ENCODE results near the gene ALG8.
A peak's percentile ranks its signal among the peaks of the same experiment; 100 is the strongest.
"Not testable (repeated sequence)": the region's sequence is repeated elsewhere in the genome, so short reads cannot be mapped to it uniquely, and the experiment has no call there.

Gene ALG8

GRCh38 chr11:78099666-78100065 lies 39.8 kb downstream of the ALG8 start:
- no peak for DNase-seq

DNA sequence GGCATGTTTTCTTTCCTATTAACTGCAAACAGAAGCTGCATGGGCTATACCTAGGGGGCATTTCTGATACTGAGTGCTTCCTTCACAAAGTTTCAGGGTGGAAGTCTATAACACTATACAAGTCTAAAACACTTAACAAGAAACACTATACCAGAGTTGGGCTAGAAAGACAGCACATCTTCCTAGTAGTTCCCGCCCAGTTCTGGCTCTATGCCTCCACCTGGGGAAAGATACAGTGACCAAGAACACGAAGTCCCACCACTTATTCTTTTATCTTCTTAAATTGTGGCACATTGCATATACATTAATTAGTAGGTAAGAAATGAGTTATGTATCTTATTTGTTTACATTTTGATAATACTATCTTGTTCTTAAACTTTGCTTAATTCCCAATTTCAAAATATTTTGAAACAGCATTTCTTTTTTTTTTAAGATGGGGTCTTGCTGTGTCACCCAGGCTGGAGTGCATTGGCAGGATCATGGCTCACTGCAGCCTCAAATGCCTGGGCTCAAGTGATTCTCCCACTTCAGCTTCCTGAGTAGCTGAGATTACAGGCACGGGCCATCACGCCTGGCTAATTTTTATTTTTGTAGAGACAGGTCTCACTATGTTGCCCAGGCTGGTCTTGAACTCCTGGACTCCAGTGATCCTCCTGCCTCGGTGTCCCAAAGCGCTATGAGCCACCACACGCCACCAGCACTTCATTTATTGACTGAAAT lies 41.6 kb downstream of the ALG8 start:
- DNase-seq: no peak

DNA sequence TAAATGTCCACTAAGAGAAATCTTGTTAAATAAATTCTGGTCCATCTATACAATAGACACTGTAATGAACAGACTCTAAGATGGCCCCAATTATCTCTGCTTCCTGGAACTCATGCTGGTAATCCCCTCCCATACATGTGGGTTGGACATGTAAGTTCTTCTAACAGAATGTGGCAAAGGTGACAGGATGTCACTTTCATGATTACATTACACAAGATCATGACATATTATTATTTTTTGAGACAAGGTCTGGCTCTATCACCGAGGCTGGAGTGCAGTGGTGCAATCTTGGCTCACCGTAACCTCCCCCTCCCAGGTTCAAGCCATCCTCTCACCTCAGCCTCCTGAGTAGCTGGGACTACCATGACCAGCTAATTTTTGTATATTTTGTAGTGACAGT lies 45.2 kb downstream of the ALG8 start:
- no peak for DNase-seq

- DNase-seq: not testable (repeated sequence)
Observed at GRCh38 chr11:78086521-78087074, 52.8 kb downstream of the ALG8 start.

DNA sequence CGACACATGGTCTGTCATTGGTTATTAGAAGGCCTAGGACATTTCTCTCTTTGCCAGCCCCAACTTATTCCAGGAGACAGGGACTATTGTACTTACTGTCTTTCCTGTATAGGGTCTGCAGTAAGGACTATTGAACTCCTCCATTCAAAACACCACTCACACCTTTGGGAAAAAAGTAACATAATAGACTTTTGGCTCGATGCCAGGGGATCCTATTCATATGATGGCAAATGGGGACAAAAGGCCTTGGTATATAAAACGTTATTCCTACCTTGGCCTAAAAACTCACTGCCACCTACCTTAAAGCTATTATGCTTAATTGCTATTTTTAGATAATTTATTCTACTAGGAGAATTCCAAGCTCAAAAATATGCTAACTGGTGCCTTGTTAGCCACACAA lies 53.5 kb downstream of the ALG8 start:
- no peak for DNase-seq

- DNase-seq: not testable (repeated sequence)
Observed at GRCh38 chr11:78084506-78084905, 54.9 kb downstream of the ALG8 start.

DNA sequence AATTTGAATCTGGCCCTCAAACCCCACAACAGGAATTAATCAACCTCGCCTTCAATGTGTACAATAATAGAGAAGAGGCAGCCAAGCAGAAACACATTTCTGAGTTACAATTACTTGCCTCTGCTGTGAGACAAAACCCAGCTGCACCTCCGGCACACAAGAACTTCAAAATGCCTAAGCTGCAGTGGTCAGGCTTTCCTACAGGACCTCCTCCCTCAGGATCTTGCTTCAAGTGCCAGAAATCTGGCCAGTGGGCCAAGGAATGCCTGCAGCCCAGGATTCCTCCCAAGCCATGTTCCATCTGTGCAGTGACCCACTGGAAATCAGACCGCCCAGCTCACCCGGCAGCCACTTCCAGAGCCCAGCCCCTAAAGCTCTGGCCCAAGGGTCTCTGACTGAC lies 56.4 kb downstream of the ALG8 start:
- DNase-seq: no peak

DNA sequence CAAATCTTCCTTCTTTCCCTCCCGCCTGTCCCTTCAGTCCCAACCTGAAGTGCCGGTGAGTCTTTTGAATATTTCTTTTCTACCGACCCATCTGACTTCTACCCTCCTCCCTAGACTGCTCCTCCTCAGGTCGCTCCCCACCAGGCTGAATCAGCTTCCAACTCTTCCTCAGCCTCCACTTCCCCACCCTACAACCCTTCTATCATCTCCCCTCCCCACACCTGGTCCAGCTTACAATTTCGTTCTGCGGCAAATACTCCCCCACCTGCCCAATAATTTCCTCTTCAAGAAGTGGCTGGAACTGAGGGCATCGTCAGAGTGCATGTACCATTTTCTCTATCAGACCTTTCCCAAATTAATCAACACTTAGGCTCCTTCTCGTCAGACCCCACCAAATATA lies 57.3 kb downstream of the ALG8 start:
- no peak for DNase-seq

DNA sequence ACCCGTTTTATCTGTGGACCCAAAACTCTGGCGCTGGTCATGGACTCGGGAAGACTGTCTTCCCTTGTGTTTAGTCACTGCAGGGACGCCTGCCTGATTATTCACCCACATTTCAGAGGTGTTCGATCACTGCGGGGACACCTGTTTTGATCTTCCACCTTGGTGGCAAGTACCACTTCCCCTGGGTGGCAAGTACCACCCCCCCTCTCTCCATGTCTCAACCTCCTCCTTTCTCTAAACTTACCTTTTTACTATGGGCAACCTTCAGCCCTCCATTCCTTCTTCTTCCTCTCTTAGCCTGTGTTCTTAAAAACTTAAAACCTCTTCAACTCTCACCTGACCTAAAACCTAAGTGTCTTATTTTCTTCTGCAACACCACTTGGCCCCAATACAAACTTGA lies 57.8 kb downstream of the ALG8 start:
- no peak for DNase-seq

DNA sequence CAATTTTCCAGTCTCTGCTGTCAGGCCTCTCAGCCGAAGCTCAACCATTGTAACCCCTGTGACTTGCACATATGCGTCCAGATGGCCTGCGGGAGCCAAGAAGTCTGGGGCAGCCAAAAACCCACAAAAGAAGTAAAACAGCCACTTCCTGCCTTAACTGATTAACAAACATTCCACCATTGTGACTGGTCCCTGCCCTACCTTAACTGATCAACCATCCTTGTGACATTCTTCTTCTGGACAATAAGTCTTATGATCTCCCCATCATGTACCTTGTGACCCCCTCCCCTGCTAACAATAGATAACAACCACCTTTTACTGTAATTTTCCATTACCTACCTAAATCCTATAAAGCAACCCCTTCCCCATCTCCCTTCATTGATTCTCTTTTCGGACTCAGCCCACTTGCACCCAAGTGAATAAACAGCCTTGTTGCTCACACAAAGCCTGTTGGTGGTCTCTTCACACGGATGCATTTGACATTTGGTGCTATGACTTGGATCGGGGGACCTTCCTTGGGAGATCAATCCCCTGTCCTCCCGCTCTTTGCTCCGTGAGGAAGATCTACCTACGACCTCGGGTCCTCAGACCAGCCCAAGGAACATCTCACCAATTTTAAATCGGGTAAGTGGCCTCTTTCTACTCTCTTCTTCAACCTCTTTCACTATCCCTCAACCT lies 58.5 kb downstream of the ALG8 start:
- no peak for DNase-seq

GRCh38 chr11:78080084-78080817 lies 59.2 kb downstream of the ALG8 start:
- DNase-seq: no peak

DNA sequence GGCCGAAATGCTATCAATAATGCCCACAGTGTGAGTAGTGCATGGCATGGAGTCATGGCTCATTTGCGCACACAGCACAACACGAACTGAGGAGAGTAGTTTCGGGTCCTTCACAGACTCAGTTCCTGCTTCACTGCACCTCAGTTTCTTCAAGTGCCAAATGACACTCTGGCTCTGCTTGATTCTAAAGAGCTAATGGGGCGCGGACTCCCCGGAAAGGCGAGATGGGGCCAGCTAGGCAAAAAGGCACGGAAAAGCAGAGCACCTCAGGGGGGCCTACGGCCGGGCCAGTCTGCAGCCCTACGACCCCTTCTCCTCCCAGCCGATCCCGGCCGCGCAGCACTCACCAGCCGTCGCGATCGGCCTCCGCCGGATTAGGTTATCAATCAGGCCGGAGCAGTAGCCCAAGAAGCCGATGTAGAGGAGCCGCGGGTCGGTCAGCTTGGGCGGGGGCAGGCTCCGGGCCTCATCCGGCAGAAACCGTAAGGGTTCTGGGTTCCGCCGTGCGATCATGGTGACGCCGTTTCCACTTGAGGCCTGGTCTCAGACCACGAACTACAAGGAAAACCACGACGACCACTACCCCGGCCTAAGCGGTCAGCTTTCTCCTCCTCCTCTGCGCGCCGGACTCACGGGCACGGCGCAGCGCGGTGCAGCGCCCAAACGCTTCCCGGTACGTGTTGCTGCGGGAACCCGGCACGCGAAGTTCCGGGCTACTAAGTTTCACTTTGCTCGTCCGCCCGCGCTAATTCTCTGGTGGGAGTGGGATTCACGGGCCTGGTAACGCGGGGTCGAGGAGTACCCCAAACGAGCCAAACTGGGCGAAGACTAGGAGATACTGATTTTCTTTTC lies 60.0 kb downstream of the ALG8 start, which contains the start of gene NDUFC2:
TSS of gene NDUFC2 (minus strand) at position 631 of the 852 bp plus-strand sequence. CDS start at position 513, 118 bp downstream.
- peak; percentile 7 for DNase-seq

DNA sequence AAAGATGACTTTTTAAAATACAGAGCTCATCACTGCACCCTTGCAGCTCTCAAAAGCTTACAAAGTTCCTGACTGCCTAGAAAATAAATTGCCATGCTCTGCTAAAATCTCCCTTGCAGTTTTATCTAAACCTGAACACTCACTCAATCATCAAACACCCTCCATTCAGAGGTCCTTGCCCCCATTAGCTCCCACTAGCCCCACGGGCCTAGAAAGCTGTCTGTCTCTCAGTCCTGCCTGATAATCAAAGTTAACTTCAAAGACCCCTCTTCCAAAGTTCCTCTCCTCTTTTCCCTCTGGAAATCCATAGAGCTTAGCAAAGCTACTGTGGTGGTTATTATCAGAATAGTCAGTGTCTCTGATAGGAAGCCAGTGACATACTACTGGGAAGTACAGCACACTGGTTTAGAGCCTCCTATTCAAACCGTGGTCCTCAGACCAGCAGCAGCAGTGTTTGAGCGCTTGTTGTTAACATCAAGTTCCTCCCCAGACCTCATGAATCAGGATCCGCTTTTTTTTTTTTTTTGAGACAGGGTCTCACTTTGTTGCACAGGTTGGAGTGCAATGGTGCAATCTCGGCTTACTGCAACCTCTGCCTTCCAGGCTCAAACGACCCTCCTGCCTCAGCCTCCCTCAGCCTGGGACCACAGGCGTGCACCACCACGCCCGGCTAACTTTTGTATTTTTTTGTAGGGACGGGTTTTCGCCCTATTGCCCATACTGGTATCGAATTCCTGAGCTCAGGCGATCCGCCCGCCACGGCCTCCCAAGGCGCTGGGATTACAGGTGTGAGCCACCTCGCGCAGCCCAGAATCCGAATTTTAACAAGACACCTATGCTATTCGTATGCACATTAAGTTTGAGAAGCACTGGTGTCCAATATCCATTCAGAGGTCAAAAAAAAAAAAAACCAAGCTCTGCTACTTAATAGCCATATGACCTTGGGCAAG lies 60.9 kb downstream of the ALG8 start:
- no peak for DNase-seq

DNA sequence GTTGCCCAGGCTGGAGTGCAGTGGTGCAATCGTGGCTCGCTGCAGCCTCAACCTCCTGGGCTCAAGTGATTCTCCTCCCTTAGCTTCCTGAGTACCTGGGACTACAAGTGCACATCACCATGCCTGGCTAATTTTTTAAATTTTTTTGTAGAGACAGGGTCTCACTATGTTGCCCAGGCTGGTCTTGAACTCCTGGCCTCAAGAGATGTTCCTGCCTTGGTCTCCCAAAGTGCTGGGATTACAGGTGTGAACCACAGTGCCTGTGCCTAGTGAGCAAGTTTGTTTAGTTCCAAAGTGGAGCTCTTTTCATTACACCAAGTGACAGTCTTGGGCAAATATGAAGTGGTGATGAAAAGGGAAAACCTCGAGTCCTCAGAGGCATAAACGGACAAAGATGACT lies 61.8 kb downstream of the ALG8 start:
- DNase-seq: not testable (repeated sequence)

DNA sequence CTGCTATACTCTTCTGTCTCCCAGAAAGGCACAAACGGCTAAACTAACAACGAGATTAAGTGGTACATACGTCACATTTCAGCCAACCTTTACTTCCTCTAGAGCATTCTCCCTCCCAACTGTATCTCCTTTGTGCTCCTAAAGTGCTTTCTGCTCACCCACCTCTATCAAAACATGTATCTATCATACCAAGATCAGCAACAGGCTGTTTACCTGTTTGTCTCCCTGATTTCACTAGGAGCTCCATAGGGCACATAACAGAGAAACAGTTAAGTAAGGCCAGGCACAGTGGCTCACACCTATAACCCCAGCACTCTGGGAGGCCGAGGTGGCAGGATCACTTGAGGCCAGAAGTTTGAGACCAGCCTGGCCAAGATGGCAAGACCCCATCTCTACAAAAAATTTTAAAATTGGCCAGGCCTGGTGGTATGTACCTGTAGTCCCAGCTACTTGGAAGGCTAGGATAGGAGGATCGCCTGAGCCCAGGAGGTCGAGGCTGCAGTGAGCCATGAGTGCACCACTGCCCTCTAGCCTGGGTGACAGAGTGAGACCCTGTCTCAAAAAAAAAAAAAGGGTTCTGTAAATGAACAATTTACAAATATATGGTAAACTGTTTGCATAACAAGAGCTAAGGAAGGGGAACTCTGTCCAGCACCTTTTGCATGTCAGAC lies 62.6 kb downstream of the ALG8 start:
- DNase-seq: no peak

DNA sequence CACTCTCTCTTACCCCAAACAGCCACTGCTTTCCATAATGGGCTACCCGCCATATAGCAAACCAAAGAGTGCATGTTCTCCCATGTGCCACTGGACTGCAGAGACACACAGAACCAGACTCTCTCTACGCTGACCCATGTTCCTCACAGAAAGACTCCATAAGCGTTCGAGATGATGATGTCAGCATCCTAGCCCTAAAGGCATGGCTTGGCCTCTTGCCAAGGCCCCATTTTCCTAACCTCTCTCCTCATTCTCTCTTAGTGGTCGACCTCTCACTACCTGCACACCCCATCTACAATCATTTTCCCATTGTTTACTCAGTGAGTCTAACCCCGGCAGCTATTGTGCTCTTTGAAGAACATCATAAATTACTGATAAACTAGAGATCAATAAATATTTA lies 64.7 kb downstream of the ALG8 start:
- no peak for DNase-seq

- no peak for DNase-seq
Observed at GRCh38 chr11:78072455-78072854, 67.0 kb downstream of the ALG8 start.

DNA sequence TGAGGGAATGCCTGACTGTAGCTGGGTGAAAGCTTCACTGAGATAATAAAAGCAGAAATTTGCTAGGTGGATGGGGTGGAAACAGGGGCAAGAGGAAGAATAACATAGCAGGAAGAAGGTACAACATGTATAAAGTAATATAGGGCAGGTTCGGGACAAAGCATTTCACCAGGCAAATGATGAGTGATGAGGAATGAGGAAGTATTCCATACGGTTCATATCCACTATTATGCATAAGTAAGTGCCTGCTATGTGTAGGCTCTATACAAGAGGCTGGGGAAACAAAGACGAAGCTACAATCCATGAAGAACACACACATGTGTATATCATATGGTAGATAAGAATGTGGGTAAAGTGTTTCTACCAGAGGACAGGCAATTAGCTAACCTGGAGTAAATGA lies 67.7 kb downstream of the ALG8 start:
- DNase-seq: no peak

DNA sequence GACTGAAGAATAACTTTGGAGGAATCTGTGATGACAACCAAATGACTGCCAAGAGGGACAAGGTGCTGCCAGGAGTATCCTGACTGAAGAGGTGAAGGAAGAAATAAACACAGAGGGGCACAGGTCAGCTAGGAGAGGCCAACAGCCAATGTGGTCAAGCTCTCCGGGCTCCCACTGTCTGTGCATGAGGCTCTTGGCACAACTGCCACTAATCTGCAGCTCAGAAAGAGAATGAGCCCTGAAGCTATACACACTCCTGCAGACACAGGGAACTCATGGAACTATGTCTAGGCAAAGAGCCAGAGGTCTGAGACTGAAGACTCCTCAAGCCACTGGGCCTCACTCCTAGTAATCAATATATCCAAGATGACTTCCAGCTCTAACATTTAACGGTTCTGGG lies 68.8 kb downstream of the ALG8 start:
- no peak for DNase-seq

DNA sequence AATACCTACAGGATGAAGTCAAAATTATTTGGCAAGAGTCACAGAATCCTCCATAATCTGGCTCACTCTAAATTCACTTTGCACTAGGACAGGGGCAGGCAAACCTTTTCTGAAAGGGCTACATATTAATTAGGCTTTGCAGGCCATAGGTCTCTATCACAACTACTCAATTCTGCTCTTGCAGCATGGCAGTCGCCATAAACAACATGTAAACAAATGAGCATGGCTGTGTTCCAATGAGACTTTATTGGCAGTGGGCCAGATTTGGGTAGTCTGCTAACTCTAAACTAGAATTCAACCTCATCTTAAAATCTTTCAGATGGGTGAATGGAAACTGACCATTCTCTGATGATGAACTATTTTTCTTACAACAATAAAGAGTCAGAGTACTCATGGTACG lies 70.0 kb downstream of the ALG8 start:
- DNase-seq: no peak

DNA sequence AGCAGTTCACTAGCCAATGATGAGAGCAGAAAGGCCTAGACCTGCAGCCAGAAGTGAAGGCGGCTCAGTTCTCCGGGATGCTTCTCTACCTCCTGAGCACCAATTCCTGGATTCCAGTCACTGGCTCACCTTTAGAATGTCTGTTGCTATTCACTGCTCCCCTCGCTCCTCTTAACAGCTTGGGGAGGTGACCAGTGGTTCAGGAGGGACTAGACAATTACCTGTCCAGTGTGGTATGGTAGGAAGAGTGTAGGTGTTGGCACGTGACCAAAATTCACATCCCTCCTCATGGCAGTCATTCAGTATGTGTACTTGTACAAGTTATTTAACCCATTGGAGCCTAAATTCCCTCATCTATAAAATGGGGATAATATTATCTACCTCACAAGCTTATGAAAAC lies 71.7 kb downstream of the ALG8 start:
- DNase-seq: no peak

Data from NCI-H1436 treated with DMSO at 0.1 percent for 48 hours (cell line).